Stimulated activated CD4-positive, alpha-beta T cell treated with anti-CD3 and anti-CD28 coated beads, Interleukin-12 subunit alpha, Interleukin-12 subunit beta, amount 100 ng/mL, for 4 hours (primary cell): ENCODE results near the gene BOLA1.
"Not testable (repeated sequence)": the region's sequence is repeated elsewhere in the genome, so short reads cannot be mapped to it uniquely, and the experiment has no call there.

Experiments
- DNase-seq: peaks from one replicate; pipeline ENCODE4 v3.0.0-alpha.2; 2020

BOLA1 gene, protein sequence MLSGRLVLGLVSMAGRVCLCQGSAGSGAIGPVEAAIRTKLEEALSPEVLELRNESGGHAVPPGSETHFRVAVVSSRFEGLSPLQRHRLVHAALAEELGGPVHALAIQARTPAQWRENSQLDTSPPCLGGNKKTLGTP

DNA sequence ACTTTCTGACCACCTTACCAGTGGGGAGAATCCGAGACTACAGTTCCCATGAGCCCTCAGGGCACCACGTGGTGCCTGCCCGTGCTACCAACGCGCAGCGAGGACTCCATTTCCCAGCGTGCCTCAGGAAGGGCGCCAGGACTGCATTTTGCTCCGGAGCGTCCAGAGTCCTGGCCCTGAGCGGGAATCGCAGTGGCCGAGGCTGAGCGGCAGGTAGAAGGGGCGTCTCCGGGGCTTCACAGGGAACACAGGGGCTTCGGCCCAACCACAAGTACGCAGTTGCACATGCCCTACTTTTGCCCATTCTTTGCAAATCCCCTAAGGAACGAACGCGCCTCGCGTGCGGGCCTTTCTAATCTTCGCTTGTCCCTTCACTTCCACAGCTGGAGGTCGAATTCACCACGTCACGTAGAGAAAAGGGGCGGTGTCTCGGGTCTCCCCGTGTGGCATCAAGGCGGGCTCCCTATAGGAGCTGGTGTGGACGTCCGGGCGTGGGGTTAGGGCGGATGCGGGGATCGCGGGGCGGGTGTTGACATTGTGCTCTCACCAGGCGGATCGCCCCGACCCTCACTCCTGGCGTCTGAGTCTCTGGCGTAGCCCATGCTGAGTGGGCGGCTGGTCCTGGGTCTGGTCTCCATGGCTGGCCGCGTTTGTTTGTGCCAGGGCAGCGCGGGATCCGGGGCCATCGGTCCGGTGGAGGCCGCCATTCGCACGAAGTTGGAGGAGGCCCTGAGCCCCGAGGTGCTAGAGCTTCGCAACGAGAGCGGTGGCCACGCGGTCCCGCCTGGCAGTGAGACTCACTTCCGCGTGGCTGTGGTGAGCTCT, at the start of gene BOLA1:
Gene BOLA1 (plus strand): TSS at position 109 of the 825 bp plus-strand sequence. CDS start 492 bp downstream, at position 601.
- DNase-seq: peak; percentile 74

DNA sequence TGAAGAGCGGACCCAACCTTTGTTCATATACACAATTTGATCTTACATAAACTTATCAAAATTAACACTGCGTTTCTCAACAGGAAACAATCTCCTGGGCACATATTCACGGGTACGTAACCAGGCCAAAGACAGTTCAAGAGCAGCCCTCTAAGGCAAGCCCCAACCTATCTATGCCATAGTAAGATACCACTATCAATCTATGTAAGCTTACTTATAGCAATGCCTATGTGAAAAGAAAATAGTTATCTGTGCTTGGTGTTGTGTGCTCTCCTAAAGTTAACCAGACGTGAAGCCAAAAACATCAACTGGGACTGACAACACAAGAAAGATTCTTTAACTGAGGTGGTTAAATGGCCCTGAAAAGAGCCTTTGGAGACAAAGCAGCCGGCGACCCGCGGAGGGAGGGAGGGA, 49.4 kb upstream of the BOLA1 start:
- DNase-seq: no peak

DNA sequence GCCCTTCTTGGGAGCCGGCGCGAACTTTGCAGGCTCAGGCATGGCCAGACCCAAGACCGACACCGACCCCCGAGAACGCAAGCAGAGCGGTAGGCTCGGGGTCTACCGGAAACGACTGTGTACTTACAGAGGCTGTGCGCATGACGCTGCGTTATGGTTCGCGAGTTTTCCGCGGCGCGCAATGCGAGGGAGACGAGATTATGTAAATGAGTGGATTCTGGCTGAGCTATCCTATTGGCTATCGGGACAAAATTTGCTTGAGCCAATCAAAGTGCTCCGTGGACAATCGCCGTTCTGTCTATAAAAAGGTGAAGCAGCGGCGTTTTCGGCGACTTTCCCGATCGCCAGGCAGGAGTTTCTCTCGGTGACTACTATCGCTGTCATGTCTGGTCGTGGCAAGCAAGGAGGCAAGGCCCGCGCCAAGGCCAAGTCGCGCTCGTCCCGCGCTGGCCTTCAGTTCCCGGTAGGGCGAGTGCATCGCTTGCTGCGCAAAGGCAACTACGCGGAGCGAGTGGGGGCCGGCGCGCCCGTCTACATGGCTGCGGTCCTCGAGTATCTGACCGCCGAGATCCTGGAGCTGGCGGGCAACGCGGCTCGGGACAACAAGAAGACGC, 48.5 kb upstream of the BOLA1 start:
- not testable (repeated sequence) for DNase-seq

DNA sequence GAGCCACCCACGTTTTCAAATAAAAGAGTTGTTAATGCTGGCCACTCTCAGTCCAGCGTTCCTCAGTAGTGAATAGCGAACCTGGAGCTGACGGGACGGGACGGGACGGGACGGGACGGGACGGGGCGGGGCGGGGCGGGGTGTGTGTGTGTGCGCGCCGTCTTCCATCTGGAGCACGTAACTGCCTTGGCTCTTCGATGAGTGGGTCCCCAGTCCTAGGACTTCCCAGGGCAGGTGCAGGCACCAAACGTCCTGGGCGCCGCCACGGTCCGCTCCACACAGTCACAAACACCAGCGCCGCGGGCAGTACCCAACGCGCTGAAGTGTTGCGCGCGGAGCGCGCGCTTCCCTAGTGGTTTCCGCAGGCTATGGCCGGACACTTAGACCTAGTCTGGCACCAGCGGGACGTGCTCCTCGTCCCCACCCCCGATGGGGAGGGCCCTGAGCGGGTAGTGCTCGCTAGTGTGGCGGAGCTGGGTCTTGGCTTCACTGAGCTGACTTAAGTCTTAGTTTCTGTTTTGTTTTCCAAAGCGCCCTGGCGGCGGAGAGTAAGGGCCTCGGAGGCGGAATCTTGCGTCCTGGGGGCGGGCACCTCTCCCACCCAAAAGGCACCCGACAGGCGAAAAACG, 47.7 kb upstream of the BOLA1 start:
- not testable (repeated sequence) for DNase-seq

DNA sequence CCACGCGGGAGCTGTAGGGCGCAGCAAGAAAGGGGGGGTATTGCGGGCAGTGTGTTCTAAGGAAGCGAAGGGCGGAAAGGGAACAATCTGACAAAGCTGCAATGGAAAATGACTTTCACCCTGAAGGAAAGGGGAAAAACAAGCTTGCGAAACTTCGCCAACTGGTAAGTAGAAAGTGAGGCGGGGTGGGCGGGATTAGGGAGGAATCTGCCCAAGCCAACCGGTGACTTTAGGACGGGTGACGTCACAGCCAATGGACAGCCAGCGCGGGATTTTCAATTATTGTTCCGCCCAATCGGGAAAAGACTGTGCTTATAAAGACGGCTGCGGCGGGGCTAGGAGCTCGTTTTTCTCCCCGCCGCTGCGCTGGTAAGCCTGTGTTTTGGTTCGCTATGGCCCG, 47.1 kb upstream of the BOLA1 start:
- not testable (repeated sequence) for DNase-seq

DNA sequence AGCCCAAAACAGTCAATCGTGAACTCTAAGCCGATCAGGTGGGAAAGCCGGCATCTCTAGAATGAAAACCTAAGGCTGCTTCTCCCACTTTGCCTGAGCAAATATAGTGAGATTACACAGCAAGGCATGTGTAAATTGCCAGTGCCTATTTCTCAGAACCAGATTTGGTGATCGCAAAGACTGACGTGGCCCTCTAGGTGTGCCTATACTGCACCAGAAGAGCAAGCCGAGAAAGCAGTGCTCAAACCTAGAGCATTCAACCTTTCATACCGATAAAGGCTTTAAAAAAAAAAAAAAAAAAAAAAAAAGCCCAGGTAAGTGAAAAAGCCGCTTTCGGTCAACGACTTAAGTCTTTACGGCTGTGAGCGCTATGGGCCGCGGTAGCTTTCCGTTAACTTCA, 39.1 kb upstream of the BOLA1 start:
- DNase-seq: not testable (repeated sequence)

DNA sequence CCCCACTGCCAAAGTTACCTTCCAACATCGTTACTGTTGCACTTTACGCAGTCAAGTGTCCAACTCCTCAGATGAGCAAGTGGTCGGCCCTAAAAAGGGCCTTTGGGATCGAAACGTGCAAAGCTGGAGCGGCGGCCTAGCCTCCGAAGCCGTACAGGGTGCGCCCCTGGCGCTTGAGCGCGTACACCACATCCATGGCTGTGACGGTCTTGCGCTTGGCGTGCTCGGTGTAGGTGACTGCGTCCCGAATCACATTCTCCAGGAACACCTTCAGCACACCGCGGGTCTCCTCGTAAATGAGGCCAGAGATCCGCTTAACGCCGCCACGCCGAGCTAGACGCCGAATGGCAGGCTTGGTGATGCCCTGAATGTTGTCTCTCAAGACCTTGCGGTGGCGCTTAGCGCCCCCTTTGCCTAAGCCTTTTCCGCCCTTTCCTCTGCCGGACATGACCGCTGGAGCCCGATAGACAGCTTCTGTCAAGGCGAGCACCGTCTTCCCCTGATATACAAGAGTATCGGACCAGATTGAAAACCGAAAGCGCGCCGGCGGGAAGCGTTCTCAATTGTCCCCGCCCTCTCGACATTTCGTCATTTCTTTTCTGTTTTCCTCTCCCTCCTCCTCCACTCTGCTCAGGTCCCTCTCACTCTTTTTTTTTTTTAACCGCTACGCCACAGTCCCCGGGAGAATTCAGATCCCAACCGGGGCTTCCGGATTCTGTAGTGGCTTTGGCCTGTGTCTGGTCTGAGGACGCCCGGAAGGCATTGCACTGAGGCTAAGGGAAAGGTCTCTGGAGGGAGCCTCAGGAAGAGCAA, 38.5 kb upstream of the BOLA1 start:
- DNase-seq: not testable (repeated sequence)

- DNase-seq: not testable (repeated sequence)
Measured at GRCh38 chr1:149861497-149862054, 37.8 kb upstream of the BOLA1 start.

DNA sequence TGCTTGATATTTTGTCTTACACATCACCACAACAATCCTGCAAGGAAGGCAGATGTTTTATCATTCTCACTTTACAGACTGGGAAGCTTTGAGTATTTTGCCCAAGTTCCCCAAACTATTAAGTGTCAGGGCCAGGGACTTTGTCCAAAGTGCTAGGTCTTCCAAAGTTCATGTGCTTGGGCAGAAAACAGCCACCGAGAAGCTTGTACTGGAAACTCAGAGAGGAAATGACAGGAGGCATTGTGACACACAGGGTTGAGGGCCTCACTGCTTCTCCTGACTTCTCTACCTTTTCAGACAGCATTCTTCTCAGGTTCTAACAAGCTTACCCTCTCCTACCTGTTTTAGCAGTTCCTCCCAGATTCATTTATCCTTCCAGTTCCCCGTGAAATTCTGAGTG, 32.5 kb upstream of the BOLA1 start:
- DNase-seq: not testable (repeated sequence)

- not testable (repeated sequence) for DNase-seq
Measured at GRCh38 chr1:149873060-149873459, 26.3 kb upstream of the BOLA1 start.

DNA sequence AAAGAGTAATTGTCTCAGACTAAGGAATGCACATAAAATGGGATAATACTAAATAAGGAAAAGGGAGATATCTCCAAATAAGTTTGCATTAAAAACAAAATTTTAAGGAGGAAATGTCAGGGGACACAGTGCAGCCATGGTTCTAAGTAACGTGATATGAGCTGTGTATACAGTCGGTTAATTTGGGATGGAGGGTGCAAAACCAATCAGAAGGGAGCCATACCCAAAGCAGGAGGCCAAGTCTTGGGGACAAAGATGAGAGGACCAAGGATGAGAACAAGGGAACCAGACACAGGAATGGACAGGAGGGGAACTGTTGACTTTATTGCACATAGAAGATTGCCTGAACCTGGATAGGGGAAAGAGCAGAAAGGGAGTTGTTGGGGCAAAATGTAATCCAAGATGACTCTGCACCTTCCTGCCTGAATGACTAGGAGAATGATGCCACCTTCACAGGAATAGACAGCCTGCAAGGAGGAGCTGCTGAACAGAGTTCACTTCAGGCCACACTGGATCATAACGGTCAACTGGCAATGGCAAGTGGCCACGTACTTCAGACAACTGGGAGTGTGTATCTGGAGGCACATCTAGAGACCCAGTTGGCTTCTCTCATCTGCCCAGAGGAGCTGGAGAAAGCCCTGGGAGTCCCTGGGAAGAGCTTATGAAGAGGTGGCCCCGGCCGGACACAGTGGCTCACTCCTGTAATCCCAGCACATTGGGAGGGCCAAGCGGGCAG, 22.0 kb upstream of the BOLA1 start:
- DNase-seq: no peak

GRCh38 chr1:149879556-149879955, 19.8 kb upstream of the BOLA1 start:
- no peak for DNase-seq

GRCh38 chr1:149881876-149882275, 17.5 kb upstream of the BOLA1 start:
- no peak for DNase-seq

DNA sequence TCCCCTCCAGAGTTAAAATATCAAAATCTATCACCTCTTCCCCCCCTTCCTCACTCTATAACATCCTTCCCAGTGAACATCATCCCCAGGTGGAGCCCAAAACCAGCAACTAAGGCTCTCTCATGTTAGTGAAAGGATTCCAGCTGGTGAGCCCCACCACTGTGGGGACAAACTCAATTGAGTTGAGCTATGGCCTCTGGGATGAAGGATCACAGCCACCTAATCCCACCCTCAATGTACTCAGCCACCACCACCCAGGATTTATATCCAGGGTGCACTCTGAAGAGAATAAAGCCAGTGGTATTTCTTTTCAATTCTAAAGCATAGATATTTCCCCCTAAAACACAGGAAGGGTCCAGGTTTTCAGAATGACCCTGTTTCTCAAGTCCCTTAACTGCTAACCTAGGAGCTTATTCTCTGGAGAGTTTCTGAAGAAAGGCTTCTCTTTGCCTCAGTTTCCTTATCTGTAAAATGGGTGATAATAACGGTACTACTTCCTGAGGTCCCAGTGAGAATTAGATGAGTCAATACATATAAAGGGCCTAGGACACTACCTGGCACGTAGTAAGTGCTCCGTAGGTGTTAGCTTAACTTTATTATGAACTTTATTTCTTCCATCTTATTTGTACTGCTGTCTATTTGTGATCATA, 15.6 kb upstream of the BOLA1 start:
- DNase-seq: no peak

GRCh38 chr1:149884433-149885338, 14.7 kb upstream of the BOLA1 start:
- no peak for DNase-seq

GRCh38 chr1:149885339-149886120, 13.8 kb upstream of the BOLA1 start:
- DNase-seq: peak; percentile 42

GRCh38 chr1:149886121-149886395, 13.3 kb upstream of the BOLA1 start:
- DNase-seq: peak; percentile 11

DNA sequence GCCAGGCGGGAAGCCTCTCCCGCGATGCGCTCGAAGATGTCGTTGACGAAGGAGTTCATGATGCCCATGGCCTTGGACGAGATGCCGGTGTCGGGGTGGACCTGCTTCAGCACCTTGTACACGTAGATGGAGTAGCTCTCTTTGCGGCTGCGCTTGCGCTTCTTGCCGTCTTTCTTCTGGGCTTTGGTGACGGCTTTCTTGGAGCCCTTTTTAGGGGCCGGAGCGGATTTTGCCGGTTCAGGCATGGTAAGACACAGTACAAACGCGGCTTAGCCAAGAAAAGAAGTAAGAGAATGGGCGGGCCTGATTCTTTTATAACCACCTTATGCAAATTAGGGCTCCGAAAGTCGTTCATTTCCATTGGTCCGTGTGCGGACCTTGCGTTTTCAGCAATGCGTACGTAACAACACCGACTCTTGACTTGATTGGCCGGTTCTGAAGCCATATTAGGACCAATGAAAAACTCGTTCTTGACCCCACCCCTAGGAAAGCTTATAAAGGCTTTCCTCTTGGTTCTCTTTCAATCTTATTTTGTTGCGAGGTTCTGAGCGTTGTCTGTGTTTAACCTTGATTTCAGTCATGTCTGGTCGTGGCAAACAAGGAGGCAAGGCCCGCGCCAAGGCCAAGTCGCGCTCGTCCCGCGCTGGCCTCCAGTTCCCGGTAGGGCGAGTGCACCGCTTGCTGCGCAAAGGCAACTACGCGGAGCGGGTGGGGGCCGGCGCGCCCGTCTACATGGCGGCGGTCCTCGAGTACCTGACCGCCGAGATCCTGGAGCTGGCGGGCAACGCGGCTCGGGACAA, 12.8 kb upstream of the BOLA1 start:
- DNase-seq: peak; percentile 64

- not testable (repeated sequence) for DNase-seq
Measured at GRCh38 chr1:149887196-149887455, 12.2 kb upstream of the BOLA1 start.
